Tibial nerve (tissue), 4 donors: ENCODE results near the gene CCL23. TPM values are rescaled to one million over a fixed set of nuclear protein-coding genes. Genes with fewer than 3 reads are reported as not detected.
"Not testable (repeated sequence)": the region's sequence is repeated elsewhere in the genome, so short reads cannot be mapped to it uniquely, and the experiment has no call there.

Experiments used
- DNase-seq, 2 donors: peaks; one replicate each; pipeline ENCODE4 v3.0.0-alpha.2; 2019; ENCODE audit warnings: low spot score in 2 of 2
- H3K27ac ChIP-seq, 4 donors: fragments of 200-600 bp; sonication (generic) in 3 of 4; one replicate each; pipeline ENCODE4 v1.5.1; 2017 to 2019; ENCODE audit warnings: mild to moderate bottlenecking in 1 of 4
- H3K27me3 ChIP-seq, 2 donors: fragments of 200-600 bp; sonication (generic) in 1 of 2; one replicate each; pipeline versions ENCODE4 v1.5.1 to v1.6.0; 2017 to 2019
- H3K36me3 ChIP-seq, 3 donors: fragments of 200-600 bp; sonication (generic); one replicate each; pipeline ENCODE4 v1.5.1; 2018 to 2019
- H3K4me1 ChIP-seq, 4 donors: fragments of 200-600 bp; sonication (generic) in 3 of 4; one replicate each; pipeline ENCODE4 v1.5.1; 2017 to 2019
- H3K4me3 ChIP-seq, 4 donors: fragments of 200-600 bp; sonication (generic) in 3 of 4; one replicate each; pipeline ENCODE4 v1.5.1; 2017 to 2019; ENCODE audit warnings: mild to moderate bottlenecking in 1 of 4, moderate library complexity in 1 of 4
- H3K9me3 ChIP-seq, 4 donors: fragments of 200-600 bp; sonication (generic) in 3 of 4; one replicate each; pipeline ENCODE4 v1.5.1; 2017 to 2019
- CTCF ChIP-seq, 5 experiments: fragments of 200-600 bp in 3 of 5; fragments of 450-650 bp in 2 of 5; sonication (generic) in 3 of 5; IDR thresholded peaks; one replicate each; pipeline ENCODE4 v1.5.1; 2016 to 2019; ENCODE audit warnings: antibody characterized with exemption in 5 of 5, mild to moderate bottlenecking in 3 of 5, moderate library complexity in 2 of 5
- EP300 ChIP-seq, 2 donors: sonication (generic); formaldehyde crosslinking; IDR thresholded peaks; one replicate each; pipeline ENCODE4 v1.6.1; 2017; ENCODE audit warnings: antibody characterized with exemption in 2 of 2, mild to moderate bottlenecking in 1 of 2
- POLR2A ChIP-seq, 2 donors: fragments of 450-650 bp; IDR thresholded peaks; one replicate each; pipeline ENCODE4 v1.6.1; 2017; ENCODE audit warnings: antibody characterized with exemption in 2 of 2, mild to moderate bottlenecking in 2 of 2, moderate library complexity in 2 of 2
- WGBS, 2 donors: methylation state at CpG; one replicate each; pipeline ENCODE4 v1.1.5; 2018; 5-methylcytosine and 5-hydroxymethylcytosine counted together
- total RNA-seq, 4 donors: library from RNA; depleted of rRNA; stranded (reverse); fragments of >200 nt; gene quantifications; one replicate each; pipeline ENCODE4 v1.1.0, GENCODE V29; 2016

The CCL23 gene
- total RNA-seq, 4 donors from 2014 or later, result 3.1 to 36.9 (median 15.9) TPM

DNA sequence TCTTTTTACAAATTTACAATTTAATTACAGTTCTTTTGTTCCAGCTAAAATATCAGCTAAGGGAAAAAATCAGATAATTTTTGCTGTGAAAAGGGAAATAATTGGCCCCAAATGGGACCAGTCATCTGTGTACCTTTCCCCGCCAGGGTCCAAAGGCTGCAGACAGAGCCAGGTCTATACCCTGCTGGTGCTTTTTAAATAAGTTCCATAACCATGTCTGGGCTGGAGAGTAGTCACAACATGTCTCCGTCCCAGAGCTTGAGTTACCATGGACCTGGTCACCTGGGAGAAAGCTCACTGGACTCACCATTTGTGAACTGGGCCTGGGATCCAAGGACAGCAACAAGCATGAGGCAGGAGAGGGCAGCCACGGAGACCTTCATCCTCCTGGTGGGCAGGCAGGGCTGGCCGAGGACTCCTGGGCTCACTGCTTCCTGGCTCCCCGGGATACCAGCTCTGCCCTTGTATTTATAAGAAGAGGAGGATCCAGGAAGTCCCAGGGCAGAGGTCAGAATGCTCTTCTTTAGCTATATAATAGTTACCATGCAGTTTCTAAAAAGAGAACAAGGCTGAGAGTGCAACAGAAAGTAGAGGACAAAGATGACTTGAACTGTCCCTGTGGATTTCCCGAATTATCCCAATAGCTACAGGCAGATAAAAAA, 16.5 kb downstream of the CCL23 start, which contains the start of gene CCL15:
Gene CCL15, minus strand, starts transcription at position 444 of the 662 bp plus-strand sequence. Its CDS starts 61 bp downstream, at position 383.
- TF ChIP-seq POLR2A (IDR thresholded peaks at IDR 0.05) (no peak), CTCF (IDR thresholded peaks at IDR 0.05) (no peak), EP300 (IDR thresholded peaks at IDR 0.05) (no peak)
- H3K9me3 ChIP-seq, result no peaks in the 10 kb centered on the region
- H3K4me1 ChIP-seq, result no peaks in the 10 kb centered on the region
- no peak for DNase-seq
- WGBS, 2 donors, result 54 to 55% methylated on average over 6 of the region's 6 CpGs
- no peaks in the 10 kb centered on the region for H3K36me3 ChIP-seq
- no peaks in the 10 kb centered on the region for H3K27me3 ChIP-seq
- H3K27ac ChIP-seq, result peak within 1 kb of the TSS in 1 of 4 donors; percentile 26
- no peak within 1 kb of the TSS for H3K4me3 ChIP-seq

GRCh38 chr17:36000732-36001109, 17.1 kb downstream of the CCL23 start:
- Histone ChIP-seq H3K27ac (peak overlapping the region in 1 of 4 donors; percentile 26), H3K4me1 (no peaks in the 10 kb centered on the region), H3K27me3 (no peaks in the 10 kb centered on the region), H3K9me3 (no peaks in the 10 kb centered on the region), H3K36me3 (no peaks in the 10 kb centered on the region), H3K4me3 (no peak overlapping the region)
- TF ChIP-seq EP300 (IDR thresholded peaks at IDR 0.05), result no peak
- TF ChIP-seq POLR2A (IDR thresholded peaks at IDR 0.05), result no peak
- TF ChIP-seq CTCF (IDR thresholded peaks at IDR 0.05), result no peak
- no peak for DNase-seq
- WGBS, 2 donors, result 69 to 71% methylated on average over 6 of the region's 6 CpGs

- H3K4me1 ChIP-seq, result no peaks in the 10 kb centered on the region
- TF ChIP-seq POLR2A (IDR thresholded peaks at IDR 0.05) (no peak), CTCF (IDR thresholded peaks at IDR 0.05) (no peak), EP300 (IDR thresholded peaks at IDR 0.05) (no peak)
- H3K27ac ChIP-seq, result no peak overlapping the region
- no peaks in the 10 kb centered on the region for H3K36me3 ChIP-seq
- H3K27me3 ChIP-seq, result no peaks in the 10 kb centered on the region
- H3K4me3 ChIP-seq, result no peak overlapping the region
- no peak for DNase-seq
- WGBS, 2 donors, result 78 to 83% methylated on average over 1 of the region's 1 CpG
- peaks cover 0 to 5% (median 0%) of the 10 kb centered on the region in 4 donors for H3K9me3 ChIP-seq
These were observed 19.0 kb downstream of the CCL23 start for GRCh38 chr17:35998756-35999155.

- Histone ChIP-seq H3K9me3 (peaks cover 0 to 5% (median 0%) of the 10 kb centered on the region in 4 donors), H3K27ac (no peak overlapping the region), H3K4me1 (no peaks in the 10 kb centered on the region), H3K36me3 (no peaks in the 10 kb centered on the region), H3K27me3 (no peaks in the 10 kb centered on the region), H3K4me3 (no peak overlapping the region)
- 79 to 82% methylated on average over 11 of the region's 11 CpGs for WGBS, 2 donors
- no peak for DNase-seq
- TF ChIP-seq POLR2A (IDR thresholded peaks at IDR 0.05), result no peak
- no peak for TF ChIP-seq CTCF (IDR thresholded peaks at IDR 0.05)
- no peak for TF ChIP-seq EP300 (IDR thresholded peaks at IDR 0.05)
These were observed 19.7 kb downstream of the CCL23 start for GRCh38 chr17:35998018-35998545.

DNA sequence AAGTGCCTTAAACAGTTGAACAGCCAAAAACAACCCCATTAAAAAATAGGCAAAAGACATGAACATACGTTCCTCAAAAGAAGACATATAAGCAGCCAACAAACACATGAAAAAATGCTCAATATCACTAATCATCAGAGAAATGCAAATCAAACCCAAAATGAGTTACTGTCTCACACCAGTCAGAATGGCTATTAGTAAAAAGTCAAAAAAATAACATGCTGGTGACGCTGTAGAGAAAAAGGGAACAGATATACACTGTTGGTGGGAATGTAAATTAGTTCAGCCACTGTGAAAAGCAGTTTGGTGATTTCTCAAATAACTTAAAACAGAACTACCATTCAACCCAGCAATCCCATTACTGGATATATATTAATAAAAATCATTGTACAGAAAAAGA, 22.4 kb downstream of the CCL23 start:
- H3K9me3 ChIP-seq, H3K27me3 ChIP-seq, H3K27ac ChIP-seq, H3K4me1 ChIP-seq, H3K36me3 ChIP-seq, H3K4me3 ChIP-seq, DNase-seq: not testable (repeated sequence)
- WGBS, 2 donors, result 72 to 81% methylated on average over 2 of the region's 2 CpGs
